K562 (cell line): ENCODE data around the gene DNAJB1. TPM values are rescaled to one million over a fixed set of nuclear protein-coding genes. Genes with fewer than 3 reads are reported as not detected.

Experiments
- BRCA1 ChIP-seq, 2 experiments: fragments of 450-650 bp in 1 of 2; sonication (generic) in 1 of 2; formaldehyde crosslinking in 1 of 2; IDR thresholded peaks; 2 replicates each; pipeline versions ENCODE4 v1.5.0 to v1.6.1; 2017 to 2020; ENCODE audit warnings: mild to moderate bottlenecking in 1 of 2, missing genetic modification reagents in 1 of 2
- CEBPG ChIP-seq, 3 experiments: fragments of 200-800 bp in 1 of 3; sonication (Bioruptor generic) in 1 of 3; sonication (generic) in 1 of 3; formaldehyde crosslinking in 1 of 3; IDR thresholded peaks in 2 of 3; conservative IDR thresholded peaks in 1 of 3; 2 replicates each; pipeline versions ENCODE4 v1.6.1 to v1.8.0; 2016 to 2022; ENCODE audit warnings: missing compliant biosample characterization in 2 of 3, missing genetic modification characterization in 2 of 3, mild to moderate bottlenecking in 1 of 3, missing genetic modification reagents in 1 of 3
- CHD7 ChIP-seq: fragments of 200-600 bp; sonication (generic); IDR thresholded peaks from one replicate; pipeline ENCODE4 v1.6.1; 2012; ENCODE audit warnings: mild to moderate bottlenecking, low read depth, low read length, inconsistent platforms
- CSDE1 ChIP-seq, 2 experiments: fragments of 450-650 bp; IDR thresholded peaks; 2 replicates each; pipeline ENCODE4 v1.6.1; 2016; ENCODE audit warnings: mild to moderate bottlenecking in 1 of 2
- HOXB6 ChIP-seq: fragments of 250-450 bp; sonication (Bioruptor Pico); IDR thresholded peaks from 2 replicates; pipeline ENCODE4 v1.5.1; 2022; ENCODE audit warnings: mild to moderate bottlenecking, borderline replicate concordance
- JUND ChIP-seq, 2 experiments: IDR thresholded peaks; 2 replicates in 1 of 2; 3 replicates in 1 of 2; pipeline ENCODE4 v1.6.1; 2011; ENCODE audit warnings: borderline replicate concordance in 2 of 2, low read depth in 2 of 2, low read length in 2 of 2, improper control_type of control experiment in 1 of 2, missing biosample characterization in 1 of 2, missing genetic modification characterization in 1 of 2, missing genetic modification reagents in 1 of 2
- NEUROD1 ChIP-seq: fragments of 150-350 bp; IDR thresholded peaks from 2 replicates; pipeline ENCODE4 v1.6.1; 2014; ENCODE audit warnings: borderline replicate concordance, low read length, low read depth; ENCODE audit not compliant: partially characterized antibody
- NR2C2 ChIP-seq, 2 experiments: fragments of 200-800 bp in 1 of 2; sonication (Bioruptor generic) in 1 of 2; sonication (generic) in 1 of 2; formaldehyde crosslinking in 1 of 2; IDR thresholded peaks; 2 replicates each; pipeline versions ENCODE4 v1.6.1 to v1.8.0; 2016 to 2022; ENCODE audit warnings: mild to moderate bottlenecking in 1 of 2, missing compliant biosample characterization in 1 of 2, missing genetic modification characterization in 1 of 2, missing genetic modification reagents in 1 of 2
- PHB2 ChIP-seq: fragments of 450-650 bp; IDR thresholded peaks from 2 replicates; pipeline ENCODE4 v1.6.1; 2017; ENCODE audit warnings: low read depth
- TBP ChIP-seq: optimal IDR thresholded peaks from 2 replicates; pipeline ENCODE3; 2011; ENCODE audit warnings: low read depth, low read length, improper control_type of control experiment
- ZNF24 ChIP-seq: fragments of 450-650 bp; IDR thresholded peaks from 2 replicates; pipeline ENCODE4 v1.6.1; 2016
- ZZZ3 ChIP-seq: fragments of 450-650 bp; IDR thresholded peaks from 2 replicates; pipeline ENCODE4 v1.6.1; 2016; ENCODE audit warnings: antibody characterized with exemption, mild to moderate bottlenecking, moderate library complexity
- polyA plus RNA-seq, 8 experiments: library from polyadenylated mRNA; depleted of rRNA in 4 of 8; stranded (reverse) in 5 of 8; unstranded in 3 of 8; fragments of >200 nt; fragmentation: Nextera tagmentation in 2 of 8; fragmentation: Illumina TruSeq in 1 of 8; extraction: Ambion mirVana in 2 of 8; extraction: Trizol in 1 of 8; gene quantifications; 2 replicates each; pipeline versions ENCODE4 v1.2.1 to v1.2.3, GENCODE V29; 2011 to 2014; ENCODE audit warnings: inconsistent platforms in 1 of 8, missing spikeins in 1 of 8
- total RNA-seq, 7 experiments: library from RNA; depleted of rRNA in 6 of 7; stranded (reverse); fragments of >200 nt in 6 of 7; fragmentation: Illumina TruSeq in 2 of 7; extraction: Trizol in 2 of 7; gene quantifications; 2 replicates each; pipeline versions ENCODE4 v1.2.1 to v1.2.3, GENCODE V29; 2011 to 2021; ENCODE audit warnings: low replicate concordance in 1 of 7

The DNAJB1 gene
- total and polyA plus RNA-seq, 9 of the 15 experiments (the other 6 are each of a cell fraction or from before 2014, with no cell fraction given) = 13.2 to 113 (median 62.1) TPM

- TF ChIP-seq NR2C2 (CRISPR knock-in tag; IDR thresholded peaks at IDR 0.05) = no peak
- TF ChIP-seq NR2C2 (tag; IDR thresholded peaks at IDR 0.05) = no peak
- TF ChIP-seq TBP = no peak
- no peak for TF ChIP-seq HOXB6
- TF ChIP-seq CEBPG (CRISPR knock-in tag; IDR thresholded peaks at IDR 0.05) = no peak
- TF ChIP-seq CEBPG (tag; conservative IDR thresholded peaks at IDR 0.05 in 1 of 2, IDR thresholded peaks at IDR 0.05 in 1 of 2) = no peak
- no peak for TF ChIP-seq BRCA1 (IDR thresholded peaks at IDR 0.05)
- TF ChIP-seq BRCA1 (CRISPR knock-in tag; IDR thresholded peaks at IDR 0.05) = no peak
- TF ChIP-seq ZZZ3 = no peak
- no peak for TF ChIP-seq CSDE1 (IDR thresholded peaks at IDR 0.05)
- TF ChIP-seq ZNF24 = no peak
- TF ChIP-seq PHB2 = no peak
- no peak for TF ChIP-seq CHD7
- TF ChIP-seq NEUROD1 = no peak
- no peak for TF ChIP-seq JUND (IDR thresholded peaks at IDR 0.05; ENCODE audit: borderline replicate concordance, low read depth, low read length)
- no peak for TF ChIP-seq JUND (tag; IDR thresholded peaks at IDR 0.05; ENCODE audit: borderline replicate concordance, low read depth, low read length)
These were observed 1.3 kb downstream of the DNAJB1 start (continued) for GRCh38 chr19:14516746-14517438.
